Trophoblast cell (in vitro differentiated cells and primary cell): ENCODE results near the gene EFHD1.
A peak's percentile ranks its signal among the peaks of the same experiment; 100 is the strongest.

Source experiments
- DNase-seq, 2 donors: peaks; one replicate each; pipeline ENCODE4 v3.0.0-alpha.2; 2016
- H2AFZ ChIP-seq: 2 replicates; pipeline ENCODE4 v1.6.1; 2013; ENCODE audit warnings: low read length, moderate library complexity, mild to moderate bottlenecking; ENCODE audit not compliant: insufficient read depth, poor library complexity
- H2AK5ac ChIP-seq: 2 replicates; pipeline ENCODE4 v1.6.1; 2013; ENCODE audit warnings: mild to moderate bottlenecking, low read length
- H2BK120ac ChIP-seq: 2 replicates; pipeline ENCODE4 v1.6.1; 2013; ENCODE audit warnings: low read length, mild to moderate bottlenecking, moderate library complexity; ENCODE audit not compliant: insufficient read depth, poor library complexity
- H2BK12ac ChIP-seq: 2 replicates; pipeline ENCODE4 v1.6.1; 2013; ENCODE audit warnings: mild to moderate bottlenecking, low read length, moderate library complexity
- H2BK5ac ChIP-seq: 2 replicates; pipeline ENCODE4 v1.6.1; 2013; ENCODE audit warnings: low read length, low read depth, moderate library complexity, mild to moderate bottlenecking; ENCODE audit not compliant: poor library complexity
- H3K14ac ChIP-seq: 2 replicates; pipeline ENCODE4 v1.6.1; 2013; ENCODE audit warnings: mild to moderate bottlenecking, low read length
- H3K18ac ChIP-seq: 2 replicates; pipeline ENCODE4 v1.6.1; 2013; ENCODE audit warnings: mild to moderate bottlenecking, low read length
- H3K23ac ChIP-seq: 2 replicates; pipeline ENCODE4 v1.6.1; 2013; ENCODE audit warnings: low read length
- H3K27ac ChIP-seq: 2 replicates; pipeline ENCODE4 v1.5.1; 2013; ENCODE audit warnings: low read depth, mild to moderate bottlenecking, inconsistent platforms, low read length, moderate library complexity
- H3K27me3 ChIP-seq: 2 replicates; pipeline ENCODE4 v1.6.1; 2013; ENCODE audit warnings: inconsistent platforms, mild to moderate bottlenecking, low read length, moderate library complexity; ENCODE audit not compliant: insufficient read depth
- H3K36me3 ChIP-seq, 2 experiments: 1 replicate in 1 of 2; 2 replicates in 1 of 2; pipeline ENCODE4 v1.6.1; 2013; ENCODE audit warnings: low read length in 2 of 2, mild to moderate bottlenecking in 2 of 2, moderate library complexity in 1 of 2; ENCODE audit not compliant: insufficient read depth in 2 of 2, control insufficient read depth in 1 of 2
- H3K4ac ChIP-seq: 2 replicates; pipeline ENCODE4 v1.6.1; 2013; ENCODE audit warnings: low read depth, mild to moderate bottlenecking, low read length, moderate library complexity
- H3K4me1 ChIP-seq, 2 experiments: 1 replicate in 1 of 2; 2 replicates in 1 of 2; pipeline ENCODE4 v1.6.1; 2013; ENCODE audit warnings: low read length in 2 of 2, mild to moderate bottlenecking in 2 of 2, moderate library complexity in 1 of 2; ENCODE audit not compliant: insufficient read depth in 2 of 2, control insufficient read depth in 1 of 2
- H3K4me2 ChIP-seq: 2 replicates; pipeline ENCODE4 v1.6.1; 2013; ENCODE audit warnings: inconsistent platforms, mild to moderate bottlenecking, low read length, moderate library complexity
- H3K4me3 ChIP-seq: 2 replicates; pipeline ENCODE4 v1.5.1; 2013; ENCODE audit warnings: mild to moderate bottlenecking, low read depth, low read length, inconsistent platforms
- H3K79me1 ChIP-seq: one replicate; pipeline ENCODE4 v1.6.1; 2013; ENCODE audit warnings: low read length
- H3K79me2 ChIP-seq: 2 replicates; pipeline ENCODE4 v1.6.1; 2013; ENCODE audit warnings: low read length, mild to moderate bottlenecking; ENCODE audit not compliant: control insufficient read depth, insufficient read depth, poor library complexity
- H3K9ac ChIP-seq: 2 replicates; pipeline ENCODE4 v1.6.1; 2013; ENCODE audit warnings: mild to moderate bottlenecking, low read length
- H3K9me3 ChIP-seq: 2 replicates; pipeline ENCODE4 v1.6.1; 2013; ENCODE audit warnings: low read depth, mild to moderate bottlenecking, control low read depth, inconsistent platforms, low read length; ENCODE audit not compliant: insufficient read depth
- H4K12ac ChIP-seq: 2 replicates; pipeline ENCODE4 v1.6.1; 2013; ENCODE audit warnings: low read depth, mild to moderate bottlenecking, low read length, moderate library complexity
- H4K8ac ChIP-seq: 2 replicates; pipeline ENCODE4 v1.6.1; 2013; ENCODE audit warnings: low read depth, mild to moderate bottlenecking, low read length, moderate library complexity
- H4K91ac ChIP-seq: one replicate; pipeline ENCODE4 v1.6.1; 2013; ENCODE audit warnings: low read depth, mild to moderate bottlenecking, low read length, moderate library complexity
- WGBS: extraction: QIAGEN DNeasy Blood & Tissue Kit; methylation state at CpG from one replicate; pipeline ENCODE4 v1.1.7; 2013; ENCODE audit warnings: missing lambda C conversion rate; ENCODE audit not compliant: insufficient read length, insufficient coverage; ENCODE audit errors: extremely low coverage; 5-methylcytosine and 5-hydroxymethylcytosine counted together

Gene EFHD1

GRCh38 chr2:232621186-232621585 is 12.2 kb upstream of the EFHD1 start:
- no peaks in the 10 kb centered on the region for H3K79me2 ChIP-seq
- no peak overlapping the region for H3K18ac ChIP-seq
- H3K79me1 ChIP-seq: peaks cover 2% of the 10 kb centered on the region
- H3K4me2 ChIP-seq: no peak overlapping the region
- no peaks in the 10 kb centered on the region for H3K36me3 ChIP-seq
- no peak overlapping the region for H4K91ac ChIP-seq
- WGBS: no CpG with 5 or more reads among the region's 9 CpGs
- no peak overlapping the region for H2AFZ ChIP-seq
- no peak overlapping the region for H4K8ac ChIP-seq
- H3K23ac ChIP-seq: no peak overlapping the region
- H3K4me1 ChIP-seq: peaks cover 7 to 9% of the 10 kb centered on the region in 2 experiments
- no peak overlapping the region for H2BK5ac ChIP-seq
- H3K14ac ChIP-seq: no peak overlapping the region
- no peaks in the 10 kb centered on the region for H3K27me3 ChIP-seq
- no peak overlapping the region for H2BK12ac ChIP-seq
- H3K4ac ChIP-seq: no peak overlapping the region
- no peak overlapping the region for H2AK5ac ChIP-seq
- no peaks in the 10 kb centered on the region for H3K9me3 ChIP-seq
- H4K12ac ChIP-seq: no peak overlapping the region
- H2BK120ac ChIP-seq: no peak overlapping the region
- DNase-seq: no peak
- no peak overlapping the region for H3K9ac ChIP-seq
- H3K27ac ChIP-seq: no peak overlapping the region
- H3K4me3 ChIP-seq: no peak overlapping the region

DNA sequence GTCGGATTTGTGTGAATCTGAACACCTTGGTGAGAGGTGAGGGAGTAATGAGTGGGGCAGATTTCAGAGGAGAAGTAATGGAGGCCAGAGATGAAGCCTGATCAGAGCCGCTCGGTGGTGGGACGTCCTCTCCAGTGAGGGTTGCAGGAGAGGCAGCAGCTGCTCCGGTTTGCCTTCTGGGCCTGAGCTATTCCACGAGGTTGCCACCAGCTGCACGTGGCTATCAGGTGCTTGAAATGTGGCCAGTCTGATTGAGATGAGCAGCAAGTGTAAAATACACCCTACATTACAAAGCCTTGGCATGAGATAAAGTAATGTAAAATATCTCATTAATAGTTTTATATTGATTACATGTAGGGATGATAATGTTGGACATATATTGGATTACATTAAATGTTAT is 10.8 kb upstream of the EFHD1 start:
- no peak for DNase-seq
- Histone ChIP-seq H2BK120ac (no peak overlapping the region), H3K27me3 (no peaks in the 10 kb centered on the region), H3K79me2 (no peaks in the 10 kb centered on the region), H3K23ac (no peak overlapping the region), H3K4me2 (no peak overlapping the region), H4K8ac (no peak overlapping the region), H4K12ac (no peak overlapping the region), H3K79me1 (peaks cover 2% of the 10 kb centered on the region), H3K14ac (no peak overlapping the region), H4K91ac (no peak overlapping the region), H2BK5ac (no peak overlapping the region), H3K4me3 (no peak overlapping the region), H2AFZ (no peak overlapping the region), H2BK12ac (no peak overlapping the region), H2AK5ac (no peak overlapping the region), H3K9ac (peak overlapping the region; percentile 64), H3K18ac (no peak overlapping the region), H3K27ac (no peak overlapping the region), H3K4me1 (peaks cover 7 to 9% of the 10 kb centered on the region in 2 experiments), H3K36me3 (no peaks in the 10 kb centered on the region), H3K4ac (no peak overlapping the region), H3K9me3 (no peaks in the 10 kb centered on the region)
- no CpG with 5 or more reads among the region's 7 CpGs for WGBS

GRCh38 chr2:232623768-232624765 is 9.3 kb upstream of the EFHD1 start:
- Histone ChIP-seq H3K36me3 (no peaks in the 10 kb centered on the region), H3K79me2 (no peaks in the 10 kb centered on the region), H3K4me3 (no peak overlapping the region), H3K9me3 (no peaks in the 10 kb centered on the region), H2AK5ac (no peak overlapping the region), H2BK5ac (no peak overlapping the region), H3K79me1 (peaks cover 2% of the 10 kb centered on the region), H2AFZ (no peak overlapping the region), H3K23ac (no peak overlapping the region), H2BK12ac (no peak overlapping the region), H3K27me3 (no peaks in the 10 kb centered on the region), H3K27ac (no peak overlapping the region), H2BK120ac (no peak overlapping the region), H4K8ac (no peak overlapping the region), H3K18ac (no peak overlapping the region), H3K9ac (no peak overlapping the region), H3K4me2 (no peak overlapping the region), H3K4me1 (peaks cover 7 to 9% of the 10 kb centered on the region in 2 experiments), H4K91ac (peak overlapping the region; percentile 51), H4K12ac (no peak overlapping the region), H3K14ac (no peak overlapping the region), H3K4ac (no peak overlapping the region)
- peak in 1 of 2 donors; percentile 63 for DNase-seq
- WGBS: no CpG with 5 or more reads among the region's 10 CpGs

- no peak overlapping the region for H2BK12ac ChIP-seq
- H2BK5ac ChIP-seq: no peak overlapping the region
- H3K79me2 ChIP-seq: no peaks in the 10 kb centered on the region
- H3K4me3 ChIP-seq: no peak overlapping the region
- no peak overlapping the region for H4K8ac ChIP-seq
- no peak for DNase-seq
- no peak overlapping the region for H3K14ac ChIP-seq
- no peak overlapping the region for H4K12ac ChIP-seq
- no peaks in the 10 kb centered on the region for H3K36me3 ChIP-seq
- H3K27ac ChIP-seq: no peak overlapping the region
- no peak overlapping the region for H3K4me2 ChIP-seq
- H3K9me3 ChIP-seq: no peaks in the 10 kb centered on the region
- H3K18ac ChIP-seq: no peak overlapping the region
- no peak overlapping the region for H4K91ac ChIP-seq
- no peak overlapping the region for H3K9ac ChIP-seq
- WGBS: no CpG with 5 or more reads among the region's 1 CpG
- no peaks in the 10 kb centered on the region for H3K27me3 ChIP-seq
- no peak overlapping the region for H3K4ac ChIP-seq
- no peak overlapping the region for H2AK5ac ChIP-seq
- no peak overlapping the region for H2BK120ac ChIP-seq
- peaks cover 7 to 9% of the 10 kb centered on the region in 2 experiments for H3K4me1 ChIP-seq
- no peak overlapping the region for H3K23ac ChIP-seq
- H3K79me1 ChIP-seq: peaks cover 2% of the 10 kb centered on the region
- no peak overlapping the region for H2AFZ ChIP-seq
These were observed 6.8 kb upstream of the EFHD1 start for GRCh38 chr2:232626584-232626983.
